Neutrophil (primary cell): Measurements from ENCODE around the gene TSNAX.

Experiments
- H3K27ac ChIP-seq: fragments of 200-600 bp; sonication (generic); 2 replicates; pipeline ENCODE4 v1.5.1; 2016; ENCODE audit warnings: mild to moderate bottlenecking, moderate library complexity
- H3K27me3 ChIP-seq: fragments of 200-600 bp; sonication (generic); 2 replicates; pipeline ENCODE4 v1.6.0; 2016; ENCODE audit warnings: mild to moderate bottlenecking
- H3K36me3 ChIP-seq: fragments of 200-600 bp; sonication (generic); 2 replicates; pipeline ENCODE4 v1.5.1; 2017
- H3K4me1 ChIP-seq, 2 experiments: fragments of 200-600 bp in 1 of 2; sonication (generic) in 1 of 2; 1 replicate in 1 of 2; 2 replicates in 1 of 2; pipeline versions ENCODE4 v1.5.1 to v1.6.1; 2013 to 2016; ENCODE audit warnings: low read depth in 1 of 2, low read length in 1 of 2, mild to moderate bottlenecking in 1 of 2, moderate library complexity in 1 of 2; ENCODE audit not compliant: control insufficient read depth in 1 of 2, insufficient read depth in 1 of 2
- H3K4me3 ChIP-seq, 2 experiments: fragments of 200-600 bp in 1 of 2; sonication (generic) in 1 of 2; 1 replicate in 1 of 2; 2 replicates in 1 of 2; pipeline ENCODE4 v1.5.1; 2013 to 2016; ENCODE audit warnings: low read depth in 1 of 2, low read length in 1 of 2, mild to moderate bottlenecking in 1 of 2, moderate library complexity in 1 of 2
- H3K9me3 ChIP-seq: fragments of 200-600 bp; sonication (generic); 2 replicates; pipeline ENCODE4 v1.5.1; 2016
- CTCF ChIP-seq: fragments of 200-600 bp; sonication (generic); IDR thresholded peaks from 2 replicates; pipeline ENCODE4 v1.5.1; 2016; ENCODE audit warnings: antibody characterized with exemption

Gene TSNAX

GRCh38 chr1:231487019-231487418, 41.5 kb upstream of the TSNAX start:
- TF ChIP-seq CTCF = no peak
- no peaks in the 10 kb centered on the region for H3K9me3 ChIP-seq
- H3K4me3 ChIP-seq = no peak overlapping the region
- H3K27me3 ChIP-seq = peaks cover 18% of the 10 kb centered on the region
- H3K36me3 ChIP-seq = no peaks in the 10 kb centered on the region
- H3K4me1 ChIP-seq = no peaks in the 10 kb centered on the region
- no peak overlapping the region for H3K27ac ChIP-seq

GRCh38 chr1:231487910-231488309, 40.6 kb upstream of the TSNAX start:
- Histone ChIP-seq H3K4me1 (no peaks in the 10 kb centered on the region), H3K36me3 (no peaks in the 10 kb centered on the region), H3K27ac (no peak overlapping the region), H3K9me3 (no peaks in the 10 kb centered on the region), H3K27me3 (peaks cover 12% of the 10 kb centered on the region), H3K4me3 (no peak overlapping the region)
- no peak for TF ChIP-seq CTCF

- Histone ChIP-seq H3K27me3 (no peaks in the 10 kb centered on the region), H3K36me3 (no peaks in the 10 kb centered on the region), H3K27ac (no peak overlapping the region), H3K4me3 (no peak overlapping the region), H3K4me1 (no peaks in the 10 kb centered on the region), H3K9me3 (peaks cover 1% of the 10 kb centered on the region)
- no peak for TF ChIP-seq CTCF
These were observed 34.9 kb upstream of the TSNAX start for GRCh38 chr1:231493421-231494185.

GRCh38 chr1:231494439-231495110, 33.9 kb upstream of the TSNAX start:
- H3K4me1 ChIP-seq = no peaks in the 10 kb centered on the region
- no peaks in the 10 kb centered on the region for H3K27me3 ChIP-seq
- TF ChIP-seq CTCF = no peak
- no peak overlapping the region for H3K27ac ChIP-seq
- no peaks in the 10 kb centered on the region for H3K36me3 ChIP-seq
- H3K9me3 ChIP-seq = peaks cover 7% of the 10 kb centered on the region
- H3K4me3 ChIP-seq = no peak overlapping the region

- H3K27ac ChIP-seq = no peak overlapping the region
- H3K36me3 ChIP-seq = no peaks in the 10 kb centered on the region
- no peaks in the 10 kb centered on the region for H3K4me1 ChIP-seq
- no peak for TF ChIP-seq CTCF
- H3K9me3 ChIP-seq = peaks cover 7% of the 10 kb centered on the region
- H3K4me3 ChIP-seq = no peak overlapping the region
- H3K27me3 ChIP-seq = no peaks in the 10 kb centered on the region
These were observed 30.8 kb upstream of the TSNAX start for GRCh38 chr1:231497629-231498152.
